ENCODE measurements around the gene UTS2R. TPM values are rescaled to one million over a fixed set of nuclear protein-coding genes. Genes with fewer than 3 reads are reported as not detected.

Gene UTS2R
- total RNA-seq, 1 donor from 2014 or later = not detected

- peaks cover 3% of the 10 kb centered on the region for H3K36me3 Mint-ChIP-seq (ENCODE audit: low read depth, unreplicated experiment)
- H3K4me1 Mint-ChIP-seq (ENCODE audit: unreplicated experiment) = no peaks in the 10 kb centered on the region
Observed at GRCh38 chr17:82405051-82405450, 33.5 kb downstream of the UTS2R start.

GRCh38 chr17:82406131-82406671 is 34.6 kb downstream of the UTS2R start:
- no peak for DNase-seq (ENCODE audit: low spot score)
- H3K27me3 Mint-ChIP-seq (ENCODE audit: unreplicated experiment) = peaks cover 7% of the 10 kb centered on the region
- no peak overlapping the region for H3K27ac Mint-ChIP-seq (ENCODE audit: unreplicated experiment)
- H3K36me3 Mint-ChIP-seq (ENCODE audit: low read depth, unreplicated experiment) = peaks cover 3% of the 10 kb centered on the region
- no peaks in the 10 kb centered on the region for H3K4me1 Mint-ChIP-seq (ENCODE audit: unreplicated experiment)
- H3K9me3 Mint-ChIP-seq (ENCODE audit: unreplicated experiment) = no peaks in the 10 kb centered on the region
- no peak for TF ChIP-seq CTCF (IDR thresholded peaks at IDR 0.05; ENCODE audit: unreplicated experiment)
- H3K4me3 Mint-ChIP-seq (ENCODE audit: unreplicated experiment) = no peak overlapping the region

More at GRCh38 chr17:82405051-82405450, 33.5 kb downstream of the UTS2R start:
- DNase-seq (ENCODE audit: low spot score) = no peak
- TF ChIP-seq CTCF (IDR thresholded peaks at IDR 0.05; ENCODE audit: unreplicated experiment) = no peak
- peaks cover 7% of the 10 kb centered on the region for H3K27me3 Mint-ChIP-seq (ENCODE audit: unreplicated experiment)
- no peak overlapping the region for H3K4me3 Mint-ChIP-seq (ENCODE audit: unreplicated experiment)
- H3K27ac Mint-ChIP-seq (ENCODE audit: unreplicated experiment) = peak overlapping the region; percentile 48
- H3K9me3 Mint-ChIP-seq (ENCODE audit: unreplicated experiment) = no peaks in the 10 kb centered on the region

DNA sequence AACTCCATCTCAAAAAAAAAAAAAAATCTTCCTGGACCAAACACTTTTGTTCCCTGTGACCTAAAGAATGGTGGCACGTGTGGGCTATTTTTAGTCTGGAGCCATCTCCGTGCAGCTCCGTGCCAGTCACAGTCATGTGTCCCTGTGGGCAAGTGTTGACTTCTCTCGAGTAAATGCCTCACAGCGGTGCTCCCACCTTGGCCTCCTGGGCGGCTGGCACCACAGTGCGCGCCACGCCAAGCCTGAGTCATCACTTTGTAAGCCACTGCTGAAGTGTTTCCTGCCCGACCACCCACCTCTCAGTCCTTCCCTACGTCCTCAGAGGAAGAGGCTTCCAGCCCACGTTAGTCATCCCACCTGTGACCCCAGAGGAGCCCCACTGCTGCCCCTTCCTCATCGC is 35.7 kb downstream of the UTS2R start:
- DNase-seq (ENCODE audit: low spot score) = no peak
- Mint-ChIP-seq H3K36me3 (ENCODE audit: low read depth, unreplicated experiment) (peaks cover 3% of the 10 kb centered on the region), H3K9me3 (ENCODE audit: unreplicated experiment) (no peaks in the 10 kb centered on the region), H3K27me3 (ENCODE audit: unreplicated experiment) (peaks cover 9% of the 10 kb centered on the region), H3K4me3 (ENCODE audit: unreplicated experiment) (no peak overlapping the region), H3K4me1 (ENCODE audit: unreplicated experiment) (no peaks in the 10 kb centered on the region), H3K27ac (ENCODE audit: unreplicated experiment) (no peak overlapping the region)
- no peak for TF ChIP-seq CTCF (IDR thresholded peaks at IDR 0.05; ENCODE audit: unreplicated experiment)

DNA sequence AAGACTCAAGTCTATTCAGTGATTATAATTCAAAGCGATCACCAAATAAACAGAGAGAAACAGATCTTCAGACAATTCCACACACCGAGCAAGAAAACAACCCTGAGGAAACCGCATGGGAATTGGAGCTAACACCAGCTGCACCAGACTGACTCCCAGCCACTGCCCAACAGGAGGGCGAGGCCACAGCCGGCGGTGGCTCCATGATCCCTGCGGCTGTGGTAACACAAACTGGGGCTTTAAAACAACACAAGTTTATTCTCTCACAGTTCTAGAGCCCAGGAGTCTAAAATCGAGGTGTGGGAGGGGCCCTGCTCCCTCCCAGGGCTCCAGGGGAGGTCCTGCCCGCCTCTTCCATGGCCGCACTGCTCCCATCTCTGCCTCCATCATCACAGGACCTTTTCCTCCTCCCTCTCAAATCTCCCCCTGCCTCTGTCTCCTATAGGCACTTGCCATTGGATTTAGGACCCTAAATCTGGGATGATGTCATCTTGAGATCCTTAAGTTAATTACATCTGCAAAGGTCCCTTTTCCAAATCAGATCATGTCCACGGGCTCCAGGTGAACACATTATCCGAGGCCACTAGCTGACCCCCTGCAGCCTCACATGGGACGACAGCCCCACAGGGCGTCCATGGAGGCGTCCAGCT is 36.8 kb downstream of the UTS2R start:
- no peak for DNase-seq (ENCODE audit: low spot score)
- no peak overlapping the region for H3K27ac Mint-ChIP-seq (ENCODE audit: unreplicated experiment)
- no peaks in the 10 kb centered on the region for H3K4me1 Mint-ChIP-seq (ENCODE audit: unreplicated experiment)
- H3K27me3 Mint-ChIP-seq (ENCODE audit: unreplicated experiment) = peaks cover 9% of the 10 kb centered on the region
- peaks cover 3% of the 10 kb centered on the region for H3K36me3 Mint-ChIP-seq (ENCODE audit: low read depth, unreplicated experiment)
- no peak for TF ChIP-seq CTCF (IDR thresholded peaks at IDR 0.05; ENCODE audit: unreplicated experiment)
- H3K4me3 Mint-ChIP-seq (ENCODE audit: unreplicated experiment) = peak overlapping the region; percentile 31
- no peaks in the 10 kb centered on the region for H3K9me3 Mint-ChIP-seq (ENCODE audit: unreplicated experiment)

- Mint-ChIP-seq H3K4me1 (ENCODE audit: unreplicated experiment) (no peaks in the 10 kb centered on the region), H3K4me3 (ENCODE audit: unreplicated experiment) (no peak overlapping the region), H3K9me3 (ENCODE audit: unreplicated experiment) (no peaks in the 10 kb centered on the region), H3K27me3 (ENCODE audit: unreplicated experiment) (peaks cover 9% of the 10 kb centered on the region), H3K36me3 (ENCODE audit: low read depth, unreplicated experiment) (peaks cover 3% of the 10 kb centered on the region), H3K27ac (ENCODE audit: unreplicated experiment) (no peak overlapping the region)
- no peak for TF ChIP-seq CTCF (IDR thresholded peaks at IDR 0.05; ENCODE audit: unreplicated experiment)
- DNase-seq (ENCODE audit: low spot score) = no peak
Observed at GRCh38 chr17:82408938-82409318, 37.4 kb downstream of the UTS2R start.

Measured in endothelial cell (in vitro differentiated cells).